HepG2 (cell line): ENCODE data around the gene GALNT18. TPM values are rescaled to one million over a fixed set of nuclear protein-coding genes. Genes with fewer than 3 reads are reported as not detected.

Source experiments
- ATAC-seq: fragments of 200-7000 bp; cut with Tn5 transposase; 3 replicates; pipeline ENCODE4 v1.9.1; 2020; ENCODE audit warnings: mild to moderate bottlenecking, moderate library complexity
- BruUV-seq: library from RNA; stranded (reverse); fragments of 400-500 nt; replicated peaks from 2 replicates; lab custom pipeline; 2021; lab: Mats Ljungman, UMichigan
- CTCF ChIA-PET: fragments of 300-600 bp; formaldehyde crosslinking; extraction: SDS; loops from one replicate; lab custom pipeline; 2021; ENCODE audit warnings: low total read pairs, inconsistent platforms, low intra/inter-chr PET ratio; lab: Yijun Ruan, JAX
- POLR2A ChIA-PET: fragments of 350-600 bp; sonication (Branson Sonifier 250); formaldehyde crosslinking; loops from one replicate; lab custom pipeline; 2020; ENCODE audit warnings: antibody characterized with exemption, inconsistent platforms; lab: Yijun Ruan, JAX
- DNase-seq: peaks from one replicate; pipeline ENCODE4 v3.0.0-alpha.2; 2015; ENCODE audit warnings: low spot score
- FAIRE-seq: peaks from 3 replicates; lab custom pipeline; 2011; peaks lifted over from hg19 to GRCh38; lab: Jason Lieb, UNC
- H2AFZ ChIP-seq: one replicate; pipeline ENCODE4 v1.6.1; 2011; ENCODE audit warnings: low read length, inconsistent platforms
- H3K27ac ChIP-seq: fragments of 300-600 bp; 3 replicates; pipeline ENCODE4 v1.8.0; 2011; ENCODE audit warnings: mixed run types, mild to moderate bottlenecking, mixed read lengths, low read length, inconsistent platforms; ENCODE audit not compliant: insufficient read depth; ENCODE audit errors: extremely low read length
- H3K27me3 ChIP-seq, 2 experiments: fragments of 200-600 bp in 1 of 2; 2 replicates in 1 of 2; 3 replicates in 1 of 2; pipeline versions ENCODE4 v1.6.0 to v1.8.0; 2011; ENCODE audit warnings: low read length in 2 of 2, mild to moderate bottlenecking in 2 of 2, moderate library complexity in 2 of 2, inconsistent platforms in 1 of 2; ENCODE audit not compliant: insufficient read depth in 2 of 2, control insufficient read depth in 1 of 2
- H3K36me3 ChIP-seq, 2 experiments: fragments of 200-600 bp in 1 of 2; replicated peaks in 1 of 2; 2 replicates in 1 of 2; 3 replicates in 1 of 2; pipeline versions ENCODE4 v1.5.1 to v1.8.0; 2011; ENCODE audit warnings: low read length in 2 of 2, inconsistent platforms in 1 of 2; ENCODE audit not compliant: insufficient read depth in 2 of 2, control insufficient read depth in 1 of 2
- H3K4me1 ChIP-seq: 2 replicates; pipeline ENCODE4 v1.5.1; 2012; ENCODE audit warnings: low read length, inconsistent platforms; ENCODE audit not compliant: insufficient read depth
- H3K4me2 ChIP-seq: 2 replicates; pipeline ENCODE4 v1.6.0; 2011; ENCODE audit warnings: low read depth, low read length, inconsistent platforms
- H3K4me3 ChIP-seq, 3 experiments: fragments of 200-600 bp in 1 of 3; sonication (generic), shearing (Covaris generic) in 1 of 3; replicated peaks in 1 of 3; 2 replicates each; pipeline ENCODE4 v1.5.1; 2011 to 2016; ENCODE audit warnings: low read length in 3 of 3, inconsistent platforms in 2 of 3, low read depth in 2 of 3, mild to moderate bottlenecking in 2 of 3, control low read depth in 1 of 3, mixed read lengths in 1 of 3; ENCODE audit not compliant: insufficient read depth in 1 of 3
- H3K79me2 ChIP-seq: one replicate; pipeline ENCODE4 v1.6.1; 2011; ENCODE audit warnings: low read length, inconsistent platforms; ENCODE audit not compliant: insufficient read depth
- H3K9ac ChIP-seq: 2 replicates; pipeline ENCODE4 v1.6.0; 2011; ENCODE audit warnings: mild to moderate bottlenecking, low read depth, low read length, inconsistent platforms; ENCODE audit not compliant: insufficient read depth
- H3K9me3 ChIP-seq: 2 replicates; pipeline ENCODE4 v1.5.1; 2012; ENCODE audit warnings: mild to moderate bottlenecking, low read length
- H4K20me1 ChIP-seq: 2 replicates; pipeline ENCODE4 v1.6.0; 2011; ENCODE audit warnings: inconsistent platforms, mild to moderate bottlenecking, low read length, moderate library complexity; ENCODE audit not compliant: insufficient read depth
- GRHL1 ChIP-seq: sonication (generic); formaldehyde crosslinking; conservative IDR thresholded peaks from 2 replicates; pipeline ENCODE4 v1.8.0; 2022; ENCODE audit warnings: missing genetic modification reagents
- IRF1 ChIP-seq: sonication (generic); formaldehyde crosslinking; IDR thresholded peaks from 2 replicates; pipeline ENCODE4 v1.4.0; 2020; ENCODE audit warnings: low read depth, mild to moderate bottlenecking, missing genetic modification reagents
- KLF16 ChIP-seq, 2 experiments: sonication (generic) in 1 of 2; formaldehyde crosslinking in 1 of 2; IDR thresholded peaks; 2 replicates each; pipeline versions ENCODE4 v1.6.1 to v1.8.0; 2016 to 2023; ENCODE audit warnings: missing genetic modification reagents in 2 of 2, missing compliant biosample characterization in 1 of 2
- MXD4 ChIP-seq: IDR thresholded peaks from 2 replicates; pipeline ENCODE4 v1.6.1; 2016; ENCODE audit warnings: mild to moderate bottlenecking, missing biosample characterization, missing genetic modification reagents
- RERE ChIP-seq: IDR thresholded peaks from 2 replicates; pipeline ENCODE4 v1.6.1; 2016; ENCODE audit warnings: low read depth, missing genetic modification reagents, missing compliant biosample characterization
- SMAD9 ChIP-seq: sonication (generic); formaldehyde crosslinking; IDR thresholded peaks from 2 replicates; pipeline ENCODE4 v1.5.1; 2020; ENCODE audit warnings: mild to moderate bottlenecking, missing genetic modification reagents
- YY1 ChIP-seq: IDR thresholded peaks from 2 replicates; pipeline ENCODE4 v1.6.1; 2011; ENCODE audit warnings: low read length, low read depth, moderate library complexity, mild to moderate bottlenecking; ENCODE audit not compliant: insufficient read depth, insufficient replicate concordance
- ZNF546 ChIP-seq: sonication (generic); formaldehyde crosslinking; conservative IDR thresholded peaks from 2 replicates; pipeline ENCODE4 v1.8.1; 2023; ENCODE audit warnings: mild to moderate bottlenecking, missing genetic modification reagents
- ZNF761 ChIP-seq: sonication (generic); formaldehyde crosslinking; conservative IDR thresholded peaks from 2 replicates; pipeline ENCODE4 v1.4.0; 2020; ENCODE audit warnings: mild to moderate bottlenecking, missing genetic modification reagents
- WGBS: methylation state at CpG from one replicate; pipeline ENCODE4 v1.1.6; 2017; ENCODE audit warnings: low lambda C conversion rate; 5-methylcytosine and 5-hydroxymethylcytosine counted together
- in situ Hi-C: cut with HindIII; loops from 2 replicates; pipeline ENCODE4 v1.10.0; 2017; ENCODE audit warnings: low pct_unique_long_range_greater_than_20kb; ENCODE audit not compliant: extremely low pct_ligation_motif_present
- intact Hi-C: fragments of 100-400 bp; cut with micrococcal nuclease; formaldehyde crosslinking; loops from one replicate; pipeline ENCODE4 v1.10.0; 2022; ENCODE audit not compliant: unreplicated experiment
- polyA plus RNA-seq, 8 experiments: library from polyadenylated mRNA; depleted of rRNA in 3 of 8; stranded (reverse) in 7 of 8; unstranded in 1 of 8; fragments of >200 nt; fragmentation: Illumina TruSeq in 4 of 8; extraction: Trizol in 4 of 8; gene quantifications; 2 replicates each; pipeline versions ENCODE4 v1.2.1 to v1.2.3, GENCODE V29; 2011 to 2016; ENCODE audit warnings: low read depth in 4 of 8, missing spikeins in 1 of 8, mixed read lengths in 1 of 8; ENCODE audit not compliant: insufficient read depth in 1 of 8
- total RNA-seq, 5 experiments: library from RNA; depleted of rRNA; stranded (reverse); fragments of >200 nt; fragmentation: Illumina TruSeq; extraction: Trizol; gene quantifications; 2 replicates each; pipeline ENCODE4 v1.2.3, GENCODE V29; 2016; ENCODE audit warnings: low read depth in 1 of 5

The GALNT18 gene
- total and polyA plus RNA-seq, 2 of the 13 experiments (the other 11 are each of a cell fraction or from before 2014, with no cell fraction given), result 0.11 TPM; not detected in 1

GRCh38 chr11:11563200-11563975, 58.4 kb downstream of the GALNT18 start:
- CTCF ChIA-PET, result no interaction called here
- Histone ChIP-seq H3K4me3 (no peak overlapping the region), H3K9ac (no peak overlapping the region), H3K4me1 (no peaks in the 10 kb centered on the region), H3K27ac (no peak overlapping the region), H3K27me3 (peaks cover 4 to 12% of the 10 kb centered on the region in 2 experiments; a peak in 4 of 5 replicates), H3K9me3 (no peaks in the 10 kb centered on the region), H3K79me2 (no peaks in the 10 kb centered on the region), H2AFZ (no peak overlapping the region), H3K4me2 (no peak overlapping the region), H3K36me3 (no peaks in the 10 kb centered on the region), H4K20me1 (no peaks in the 10 kb centered on the region)
- BruUV-seq, result no TSS peak
- intact Hi-C loops, result no loop called here
- TF ChIP-seq KLF16 (CRISPR knock-in tag; IDR thresholded peaks at IDR 0.05), result no peak
- no peak for TF ChIP-seq YY1
- TF ChIP-seq SMAD9 (CRISPR knock-in tag), result no peak
- TF ChIP-seq ZNF761, result no peak
- TF ChIP-seq MXD4 (CRISPR knock-in tag), result no peak
- in situ Hi-C loops, result no loop called here
- POLR2A ChIA-PET, result no interaction called here
- no peak for FAIRE-seq
- 28% methylated on average over 4 of the region's 6 CpGs for WGBS
- no peak for DNase-seq
- no peak for ATAC-seq

GRCh38 chr11:11561991-11562390, 59.8 kb downstream of the GALNT18 start:
- no peak overlapping the region for H3K27ac ChIP-seq
- no peak overlapping the region for H3K4me3 ChIP-seq
- no peaks in the 10 kb centered on the region for H3K4me1 ChIP-seq
- intact Hi-C loops (no loop called here), in situ Hi-C loops (no loop called here)
- H3K4me2 ChIP-seq, result no peak overlapping the region
- ATAC-seq, result no peak
- 30% methylated on average over 5 of the region's 5 CpGs for WGBS
- H4K20me1 ChIP-seq, result no peaks in the 10 kb centered on the region
- no peak for FAIRE-seq
- no peak overlapping the region for H2AFZ ChIP-seq
- no peaks in the 10 kb centered on the region for H3K9me3 ChIP-seq
- peaks cover 4 to 12% of the 10 kb centered on the region in 2 experiments; a peak in 4 of 5 replicates for H3K27me3 ChIP-seq
- no TSS peak for BruUV-seq
- H3K79me2 ChIP-seq, result no peaks in the 10 kb centered on the region
- ChIA-PET CTCF (no interaction called here), POLR2A (no interaction called here)
- DNase-seq, result no peak
- H3K9ac ChIP-seq, result no peak overlapping the region
- H3K36me3 ChIP-seq, result no peaks in the 10 kb centered on the region
- TF ChIP-seq RERE (no peak), IRF1 (CRISPR knock-in tag) (no peak), GRHL1 (CRISPR knock-in tag) (no peak), ZNF546 (no peak)
